Keratinocyte (primary cell): ENCODE measurements around the gene KAT6B. TPM values are rescaled to one million over a fixed set of nuclear protein-coding genes. Genes with fewer than 3 reads are reported as not detected.

Experiments
- DNase-seq: peaks from one replicate; pipeline ENCODE4 v3.0.0-alpha.2; 2011; ENCODE audit warnings: low read depth, missing footprints, low spot score
- FAIRE-seq: peaks from 2 replicates; lab custom pipeline; 2011; peaks lifted over from hg19 to GRCh38; lab: Jason Lieb, UNC
- H2AFZ ChIP-seq: 2 replicates; pipeline ENCODE4 v1.6.0; 2012; ENCODE audit warnings: low read length, control low read depth, inconsistent platforms; ENCODE audit not compliant: control insufficient read depth
- H3K27ac ChIP-seq: 2 replicates; pipeline ENCODE4 v1.5.1; 2011; ENCODE audit warnings: low read length; ENCODE audit not compliant: control insufficient read depth, insufficient read depth
- H3K27me3 ChIP-seq: 3 replicates; pipeline ENCODE4 v1.6.0; 2011; ENCODE audit warnings: low read length; ENCODE audit not compliant: control insufficient read depth, insufficient read depth; ENCODE audit errors: extremely low read depth
- H3K36me3 ChIP-seq, 2 experiments: 2 replicates in 1 of 2; 3 replicates in 1 of 2; pipeline ENCODE4 v1.5.1; 2011; ENCODE audit warnings: low read length in 2 of 2, mild to moderate bottlenecking in 1 of 2; ENCODE audit not compliant: control insufficient read depth in 2 of 2, insufficient read depth in 2 of 2; ENCODE audit errors: extremely low read depth in 1 of 2
- H3K4me1 ChIP-seq: 3 replicates; pipeline ENCODE4 v1.5.1; 2011; ENCODE audit warnings: low read length; ENCODE audit not compliant: control insufficient read depth, insufficient read depth; ENCODE audit errors: extremely low read depth
- H3K4me2 ChIP-seq: 3 replicates; pipeline ENCODE4 v1.6.0; 2011; ENCODE audit warnings: low read depth, low read length; ENCODE audit not compliant: control insufficient read depth, insufficient read depth; ENCODE audit errors: extremely low read depth
- H3K4me3 ChIP-seq, 3 experiments: fragments of 200-600 bp in 1 of 3; sonication (generic) in 1 of 3; 2 replicates in 2 of 3; 3 replicates in 1 of 3; pipeline ENCODE4 v1.5.1; 2011 to 2016; ENCODE audit warnings: low read length in 3 of 3, mild to moderate bottlenecking in 3 of 3, control low read depth in 2 of 3, inconsistent platforms in 1 of 3, low read depth in 1 of 3, mixed read lengths in 1 of 3, mixed run types in 1 of 3, moderate library complexity in 1 of 3; ENCODE audit not compliant: control insufficient read depth in 2 of 3, insufficient read depth in 2 of 3; ENCODE audit errors: extremely low read depth in 1 of 3
- H3K79me2 ChIP-seq: 2 replicates; pipeline ENCODE4 v1.6.0; 2012; ENCODE audit warnings: low read length; ENCODE audit not compliant: control insufficient read depth, insufficient read depth
- H3K9ac ChIP-seq: 3 replicates; pipeline ENCODE4 v1.6.0; 2011; ENCODE audit warnings: low read length; ENCODE audit not compliant: control insufficient read depth, insufficient read depth; ENCODE audit errors: extremely low read depth
- H3K9me1 ChIP-seq: 3 replicates; pipeline ENCODE4 v1.6.0; 2011; ENCODE audit warnings: low read length; ENCODE audit not compliant: control insufficient read depth, insufficient read depth; ENCODE audit errors: extremely low read depth
- H3K9me3 ChIP-seq: 2 replicates; pipeline ENCODE4 v1.5.1; 2012; ENCODE audit warnings: low read depth, low read length; ENCODE audit not compliant: control insufficient read depth
- H4K20me1 ChIP-seq: 3 replicates; pipeline ENCODE4 v1.6.0; 2011; ENCODE audit warnings: low read length; ENCODE audit not compliant: control insufficient read depth, insufficient read depth; ENCODE audit errors: extremely low read depth
- EZH2 ChIP-seq: IDR thresholded peaks from one replicate; pipeline ENCODE4 v1.6.1; 2012; ENCODE audit warnings: inconsistent platforms, mild to moderate bottlenecking, low read length, moderate library complexity
- dilution Hi-C: fragments of 300-500 bp; cut with MboI; formaldehyde crosslinking; loops from one replicate; pipeline ENCODE4 v1.7.0; 2020; ENCODE audit warnings: low sequenced_read_pairs; ENCODE audit not compliant: extremely low pct_ligation_motif_present
- polyA plus RNA-seq, 5 experiments: library from polyadenylated mRNA; depleted of rRNA in 3 of 5; stranded (reverse) in 3 of 5; stranded (forward) in 1 of 5; unstranded in 1 of 5; fragments of >200 nt; gene quantifications; 1 replicate in 1 of 5; 2 replicates in 3 of 5; 3 replicates in 1 of 5; pipeline versions ENCODE4 v1.2.1 to v1.2.3, GENCODE V29; 2011 to 2012; ENCODE audit warnings: missing spikeins in 2 of 5, low read depth in 1 of 5, low replicate concordance in 1 of 5
- TF ChIP-seq, protein P1 (sequence below), 3 experiments: IDR thresholded peaks in 1 of 3; conservative IDR thresholded peaks in 1 of 3; optimal IDR thresholded peaks in 1 of 3; 2 replicates in 2 of 3; 3 replicates in 1 of 3; pipeline versions ENCODE3 to v1.5.1; 2011; ENCODE audit warnings: low read length in 3 of 3, mild to moderate bottlenecking in 3 of 3, moderate library complexity in 2 of 3, control low read depth in 1 of 3, inconsistent platforms in 1 of 3; ENCODE audit not compliant: insufficient read depth in 2 of 3; ENCODE audit errors: extremely low read depth in 1 of 3

Gene KAT6B
- polyA plus RNA-seq, 1 donor (not counting 4 experiments of a cell fraction or from before 2014, with no cell fraction given) = 2.9 TPM

DNA sequence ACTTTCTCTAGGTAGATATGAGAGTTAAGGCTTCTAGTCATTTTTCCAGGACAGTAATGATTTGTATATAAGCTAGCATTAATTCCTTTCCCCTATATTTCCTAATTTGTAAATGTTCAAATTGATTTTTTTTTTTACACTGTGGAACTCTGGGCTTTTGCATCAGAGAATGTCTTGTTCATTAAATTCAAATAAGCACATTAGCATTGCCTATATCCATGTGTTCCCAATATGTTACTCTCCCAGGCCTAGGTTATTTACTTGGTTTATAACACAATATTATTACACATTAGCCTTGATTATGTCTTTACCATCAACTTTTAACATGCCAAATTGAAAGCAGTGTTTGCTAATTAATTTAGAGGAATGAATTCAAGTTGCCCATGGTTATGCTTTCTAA is 201.6 kb downstream of the KAT6B start:
- TF ChIP-seq EZH2 = no peak
- TF ChIP-seq, protein P1, sequence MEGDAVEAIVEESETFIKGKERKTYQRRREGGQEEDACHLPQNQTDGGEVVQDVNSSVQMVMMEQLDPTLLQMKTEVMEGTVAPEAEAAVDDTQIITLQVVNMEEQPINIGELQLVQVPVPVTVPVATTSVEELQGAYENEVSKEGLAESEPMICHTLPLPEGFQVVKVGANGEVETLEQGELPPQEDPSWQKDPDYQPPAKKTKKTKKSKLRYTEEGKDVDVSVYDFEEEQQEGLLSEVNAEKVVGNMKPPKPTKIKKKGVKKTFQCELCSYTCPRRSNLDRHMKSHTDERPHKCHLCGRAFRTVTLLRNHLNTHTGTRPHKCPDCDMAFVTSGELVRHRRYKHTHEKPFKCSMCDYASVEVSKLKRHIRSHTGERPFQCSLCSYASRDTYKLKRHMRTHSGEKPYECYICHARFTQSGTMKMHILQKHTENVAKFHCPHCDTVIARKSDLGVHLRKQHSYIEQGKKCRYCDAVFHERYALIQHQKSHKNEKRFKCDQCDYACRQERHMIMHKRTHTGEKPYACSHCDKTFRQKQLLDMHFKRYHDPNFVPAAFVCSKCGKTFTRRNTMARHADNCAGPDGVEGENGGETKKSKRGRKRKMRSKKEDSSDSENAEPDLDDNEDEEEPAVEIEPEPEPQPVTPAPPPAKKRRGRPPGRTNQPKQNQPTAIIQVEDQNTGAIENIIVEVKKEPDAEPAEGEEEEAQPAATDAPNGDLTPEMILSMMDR (optimal IDR thresholded peaks at IDR 0.05 in 1 of 3, IDR thresholded peaks at IDR 0.05 in 1 of 3, conservative IDR thresholded peaks at IDR 0.05 in 1 of 3; ENCODE audit: extremely low read depth in 1 of 3, insufficient read depth in 2 of 3, low read length in 3 of 3) = no peak
- Histone ChIP-seq H3K79me2 (no peaks in the 10 kb centered on the region), H3K4me3 (no peak overlapping the region), H3K27ac (no peak overlapping the region), H2AFZ (no peak overlapping the region), H3K36me3 (peaks cover 6 to 16% of the 10 kb centered on the region in 2 experiments), H3K27me3 (no peaks in the 10 kb centered on the region), H3K9ac (no peak overlapping the region), H3K9me1 (no peaks in the 10 kb centered on the region), H3K4me1 (no peaks in the 10 kb centered on the region), H3K4me2 (no peak overlapping the region), H4K20me1 (no peaks in the 10 kb centered on the region), H3K9me3 (no peaks in the 10 kb centered on the region)
- dilution Hi-C loops = no loop called here
- FAIRE-seq (no peak), DNase-seq (no peak)

DNA sequence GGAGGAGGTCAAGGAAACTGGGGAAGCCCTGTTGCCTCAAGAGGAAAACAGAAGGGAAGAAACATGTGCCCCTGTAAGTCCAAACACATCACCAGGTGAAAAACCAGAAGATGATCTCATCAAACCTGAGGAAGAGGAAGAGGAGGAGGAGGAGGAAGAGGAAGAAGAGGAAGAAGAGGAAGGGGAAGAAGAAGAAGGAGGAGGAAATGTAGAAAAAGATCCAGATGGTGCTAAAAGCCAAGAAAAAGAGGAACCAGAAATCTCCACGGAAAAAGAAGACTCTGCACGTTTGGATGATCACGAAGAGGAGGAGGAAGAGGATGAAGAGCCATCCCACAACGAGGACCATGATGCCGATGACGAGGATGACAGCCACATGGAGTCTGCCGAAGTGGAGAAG is 202.3 kb downstream of the KAT6B start:
- Histone ChIP-seq H3K36me3 (peaks cover 6 to 16% of the 10 kb centered on the region in 2 experiments), H3K4me2 (no peak overlapping the region), H3K27me3 (no peaks in the 10 kb centered on the region), H3K4me1 (no peaks in the 10 kb centered on the region), H3K4me3 (no peak overlapping the region), H3K9me3 (no peaks in the 10 kb centered on the region), H3K79me2 (no peaks in the 10 kb centered on the region), H3K9me1 (no peaks in the 10 kb centered on the region), H3K27ac (no peak overlapping the region), H2AFZ (no peak overlapping the region), H4K20me1 (no peaks in the 10 kb centered on the region), H3K9ac (no peak overlapping the region)
- dilution Hi-C loops = no loop called here
- no peak for TF ChIP-seq EZH2
- TF ChIP-seq, protein P1 (optimal IDR thresholded peaks at IDR 0.05 in 1 of 3, IDR thresholded peaks at IDR 0.05 in 1 of 3, conservative IDR thresholded peaks at IDR 0.05 in 1 of 3; ENCODE audit: extremely low read depth in 1 of 3, insufficient read depth in 2 of 3, low read length in 3 of 3) = no peak
- FAIRE-seq (no peak), DNase-seq (no peak)
